IPS-NIHi11 (cell line): ENCODE measurements around the gene KIR3DL3.
"Not testable (repeated sequence)": the region's sequence is repeated elsewhere in the genome, so short reads cannot be mapped to it uniquely, and the experiment has no call there.

Source experiments
- DNase-seq: peaks from one replicate; pipeline ENCODE4 v3.0.0; 2012; ENCODE audit warnings: mixed read lengths, low spot score

KIR3DL3 gene

GRCh38 chr19:54782916-54783315, 58.7 kb downstream of the KIR3DL3 start:
- not testable (repeated sequence) for DNase-seq
